HG02623 (cell line): ENCODE measurements around the gene MAP1LC3B.
"Not testable (repeated sequence)": the region's sequence is repeated elsewhere in the genome, so short reads cannot be mapped to it uniquely, and the experiment has no call there.

Source experiments
- ATAC-seq: cut with Tn5 transposase; IDR thresholded peaks from one replicate; pipeline ENCODE4 v1.9.1; 2021; ENCODE audit warnings: moderate library complexity; ENCODE audit not compliant: unreplicated experiment

Gene MAP1LC3B

DNA sequence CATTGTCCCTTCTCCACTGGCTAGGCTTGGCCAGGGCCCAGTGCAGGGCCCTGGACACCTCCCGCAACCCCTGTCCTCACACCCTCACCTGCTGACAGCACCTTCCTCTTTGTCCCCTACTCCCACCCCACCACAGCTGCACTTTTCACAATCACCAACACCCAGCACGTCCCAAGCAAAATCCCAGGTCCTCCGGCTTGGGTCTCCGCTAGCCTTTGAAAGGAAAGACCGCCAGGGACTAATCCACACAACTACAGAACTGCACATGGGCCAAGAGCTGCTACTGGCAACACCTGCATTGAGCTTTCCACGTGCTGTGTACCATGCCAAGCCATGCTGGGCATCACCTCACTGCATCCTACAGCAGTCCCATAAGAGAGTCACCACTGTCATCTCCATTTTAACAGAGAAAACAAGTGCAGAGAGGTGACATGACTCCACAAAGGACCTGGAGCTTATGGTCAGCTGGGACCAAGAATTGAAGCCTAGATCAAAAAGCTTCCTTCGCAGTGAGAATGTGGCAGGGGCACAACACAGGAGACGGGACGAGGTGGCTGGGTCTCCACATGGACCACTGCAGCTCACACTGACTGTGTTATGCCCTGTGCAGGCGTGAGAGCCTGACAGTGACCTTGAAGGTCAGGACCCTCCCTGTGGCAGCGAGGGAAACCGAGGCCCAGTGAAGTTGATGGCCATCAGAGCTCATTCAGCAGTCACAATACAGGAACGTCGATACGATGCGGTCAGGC is 31.1 kb upstream of the MAP1LC3B start:
- no peak for ATAC-seq

- no peak for ATAC-seq
Observed at GRCh38 chr16:87361916-87362619, 30.1 kb upstream of the MAP1LC3B start.

GRCh38 chr16:87362828-87363559 is 29.1 kb upstream of the MAP1LC3B start:
- not testable (repeated sequence) for ATAC-seq

DNA sequence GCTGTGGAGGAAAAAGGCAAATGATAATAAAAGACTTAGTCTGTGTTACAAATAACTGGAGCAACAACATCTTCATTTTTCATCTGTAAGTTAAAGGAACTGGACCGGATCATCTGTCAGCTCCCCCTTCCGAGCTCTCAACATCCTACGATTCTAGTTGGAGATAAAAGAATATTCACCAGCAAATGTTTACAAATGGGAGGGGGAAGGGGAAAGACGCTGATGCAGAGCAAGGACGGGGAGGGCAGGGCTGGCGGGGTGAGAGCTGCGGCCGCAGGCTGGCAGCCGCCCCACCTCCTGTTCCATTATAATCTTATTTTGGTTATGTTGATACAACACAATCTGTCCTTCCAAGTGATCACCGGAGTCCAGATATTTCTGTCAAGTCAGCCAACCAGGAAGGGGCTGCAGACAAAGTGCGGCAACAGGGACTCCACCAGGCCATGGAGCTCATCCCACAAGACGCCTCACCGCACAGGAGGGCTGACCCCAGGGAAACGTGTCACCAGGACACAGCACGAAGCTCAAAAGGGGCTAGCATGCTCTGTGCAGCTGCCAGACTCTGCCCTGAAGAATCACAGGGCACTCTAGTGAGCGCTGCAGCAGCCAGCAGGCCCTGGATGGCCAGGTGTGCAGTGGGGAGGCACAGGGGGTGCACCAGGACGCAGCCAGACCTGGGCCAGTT is 28.2 kb upstream of the MAP1LC3B start:
- no peak for ATAC-seq

- no peak for ATAC-seq
Observed at GRCh38 chr16:87365021-87365713, 27.0 kb upstream of the MAP1LC3B start.

DNA sequence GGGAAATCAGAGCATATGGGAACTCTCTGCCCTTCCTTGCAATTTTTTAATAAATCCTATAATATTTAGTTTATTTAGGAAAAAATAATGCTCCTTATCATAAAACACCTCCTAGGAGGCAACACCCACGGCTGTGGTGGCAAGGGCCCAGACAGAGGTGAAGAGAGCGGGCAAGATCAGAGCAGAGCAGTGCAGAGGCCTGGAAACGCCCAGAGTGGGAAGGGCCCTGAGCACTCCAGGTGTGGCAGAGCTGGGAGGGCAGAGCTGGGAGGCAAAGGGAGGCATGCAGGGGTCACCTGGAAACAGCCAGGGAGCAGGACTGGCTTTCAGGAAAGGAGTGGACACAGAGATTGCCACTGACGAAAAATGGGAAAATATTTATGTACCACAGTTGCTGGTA is 25.8 kb upstream of the MAP1LC3B start:
- no peak for ATAC-seq

GRCh38 chr16:87366930-87367329 is 25.2 kb upstream of the MAP1LC3B start:
- no peak for ATAC-seq

GRCh38 chr16:87367529-87367928 is 24.6 kb upstream of the MAP1LC3B start:
- ATAC-seq, result no peak

DNA sequence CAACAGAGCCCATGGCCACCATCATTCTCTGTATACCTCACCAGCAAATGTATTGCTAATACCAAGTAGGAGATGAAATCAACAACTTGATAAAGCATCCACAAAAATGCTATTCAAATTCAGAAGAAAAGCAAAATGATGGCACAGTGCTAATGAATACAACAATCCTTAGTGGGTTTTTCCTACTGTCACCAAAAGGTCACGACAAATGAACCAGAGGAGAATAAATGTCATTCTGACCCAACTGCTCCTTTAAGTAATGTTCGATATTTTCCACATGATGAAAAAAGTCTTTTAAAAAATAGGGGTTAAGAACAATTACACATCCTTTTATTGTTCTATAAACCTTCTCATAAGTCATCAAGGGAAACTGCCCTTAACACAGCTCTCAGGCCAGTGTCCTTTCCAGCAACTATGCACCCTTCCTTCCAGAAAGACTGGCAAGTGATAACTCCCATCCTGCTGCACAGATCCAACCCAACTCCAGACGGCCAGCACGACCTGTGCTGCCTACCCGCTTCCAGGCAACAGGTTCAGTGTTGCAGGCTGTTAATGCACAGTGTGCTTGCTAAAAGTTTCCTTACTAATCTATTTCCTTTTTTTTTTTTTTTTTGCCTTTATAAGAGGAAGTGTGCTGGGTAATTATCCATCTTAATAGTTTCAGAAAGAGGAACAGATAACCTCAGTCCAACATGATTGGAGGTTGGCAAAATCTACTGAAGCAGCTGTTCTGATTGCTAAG is 23.9 kb upstream of the MAP1LC3B start:
- no peak for ATAC-seq

GRCh38 chr16:87369117-87369765 is 22.9 kb upstream of the MAP1LC3B start:
- ATAC-seq, result no peak

GRCh38 chr16:87369796-87370719 is 22.1 kb upstream of the MAP1LC3B start:
- no peak for ATAC-seq

DNA sequence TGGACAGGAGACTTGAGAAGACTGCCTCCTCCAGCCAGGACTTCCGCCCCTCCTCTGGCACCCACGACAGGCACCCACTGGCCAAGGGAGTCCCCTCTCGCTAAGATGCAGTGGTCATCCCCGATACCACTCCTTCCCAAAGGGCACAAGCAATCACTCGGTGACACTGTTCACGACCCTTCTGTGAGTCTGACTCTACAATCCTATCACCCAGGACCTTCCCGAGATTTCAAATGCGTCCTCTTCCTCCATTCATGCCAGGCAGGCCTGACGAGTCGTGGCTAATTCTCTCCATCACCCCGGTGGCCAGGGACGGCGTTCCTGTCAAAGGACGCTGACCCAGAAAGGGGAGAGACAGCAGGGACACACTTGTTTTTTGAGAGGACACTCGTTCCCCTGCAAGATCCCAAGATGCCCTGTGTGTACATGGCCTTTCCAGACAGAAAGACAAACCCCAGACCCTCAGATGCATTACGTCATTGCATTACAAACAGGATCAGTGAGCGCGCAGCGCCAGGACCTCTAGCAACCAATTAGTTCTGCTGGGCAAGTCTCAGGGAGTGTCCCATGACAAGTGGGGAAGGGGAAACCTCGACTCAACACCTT is 20.8 kb upstream of the MAP1LC3B start:
- no peak for ATAC-seq

DNA sequence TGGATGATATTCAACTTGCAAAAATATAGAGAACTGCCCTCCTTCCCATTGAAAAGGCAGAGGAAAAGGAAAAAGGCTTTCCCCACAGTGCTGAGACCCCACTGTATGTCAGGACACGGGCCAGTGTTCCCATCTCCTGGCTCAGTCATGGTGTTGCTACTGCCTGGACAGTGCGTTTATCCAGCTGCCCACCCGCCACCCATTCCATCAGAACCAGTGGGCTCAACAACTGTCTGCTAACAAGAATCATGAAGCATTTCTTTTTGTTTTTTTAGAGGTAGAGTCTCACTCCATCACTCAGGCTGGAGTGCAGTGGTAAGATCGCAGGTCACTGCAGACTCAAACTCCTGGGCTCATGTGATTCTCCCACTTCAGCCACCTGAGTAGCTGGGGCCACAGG is 19.8 kb upstream of the MAP1LC3B start:
- ATAC-seq, result no peak

GRCh38 chr16:87374313-87374712 is 17.8 kb upstream of the MAP1LC3B start:
- ATAC-seq, result no peak

DNA sequence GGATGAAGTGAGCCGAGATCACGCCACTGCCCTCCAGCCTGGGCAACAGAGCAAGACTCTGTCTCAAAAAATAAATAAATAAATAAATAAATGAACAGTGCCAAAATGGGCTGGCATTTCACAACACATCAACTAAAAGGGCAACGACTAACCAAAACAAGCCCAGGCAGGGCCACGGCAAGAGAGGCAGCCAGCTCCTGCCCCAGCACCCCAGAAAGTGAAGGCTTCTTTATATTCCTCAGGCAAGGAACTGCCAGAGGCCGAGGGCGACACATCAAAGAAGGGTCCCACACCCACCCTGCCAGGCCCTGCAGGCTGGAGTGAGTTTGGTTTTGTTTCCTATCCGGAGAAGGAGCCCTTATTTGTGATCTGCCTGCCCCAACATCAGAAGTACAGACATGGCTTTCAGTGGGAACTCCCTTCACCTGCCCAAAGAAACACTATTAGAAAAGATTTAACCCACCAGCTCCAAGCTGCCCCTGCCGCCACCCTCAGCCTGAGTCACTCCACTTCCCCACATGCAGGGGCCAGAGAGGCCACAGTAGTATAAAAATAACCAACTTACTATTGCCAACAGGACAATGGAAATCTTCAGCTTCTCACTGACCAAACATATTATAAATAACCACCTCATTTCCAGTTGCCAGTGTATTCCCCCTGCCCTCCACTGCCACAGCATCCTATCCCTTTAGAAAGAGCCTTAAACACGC is 16.6 kb upstream of the MAP1LC3B start:
- ATAC-seq, result no peak

DNA sequence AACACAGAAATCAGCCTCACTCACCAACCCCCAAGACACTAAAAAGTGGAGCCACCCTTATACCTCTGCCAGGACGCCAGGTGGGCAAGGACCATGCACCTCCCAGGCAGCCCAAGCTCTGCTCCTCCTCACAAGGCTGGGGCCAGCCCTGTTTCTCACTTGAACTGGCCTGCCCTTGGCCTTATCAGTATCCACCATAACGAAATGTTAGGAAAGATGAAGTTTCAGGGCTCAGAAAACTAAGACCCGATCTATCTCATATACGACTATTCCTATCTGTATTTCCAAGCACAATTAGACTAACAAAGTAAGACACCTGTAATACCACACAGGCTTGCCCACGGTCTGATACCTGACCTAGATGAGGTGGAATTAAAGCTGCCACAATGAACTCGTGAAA is 15.5 kb upstream of the MAP1LC3B start:
- no peak for ATAC-seq

GRCh38 chr16:87379312-87379752 is 12.8 kb upstream of the MAP1LC3B start:
- ATAC-seq, result not testable (repeated sequence)
